K562 (cell line): Measurements from ENCODE around the gene SMARCD2. TPM values are rescaled to one million over a fixed set of nuclear protein-coding genes. Genes with fewer than 3 reads are reported as not detected.

Source experiments
- CBX3 ChIP-seq, 2 experiments: IDR thresholded peaks; 1 replicate in 1 of 2; 2 replicates in 1 of 2; pipeline ENCODE4 v1.6.1; 2012; ENCODE audit warnings: inconsistent platforms in 2 of 2, low read length in 2 of 2, borderline replicate concordance in 1 of 2, control low read depth in 1 of 2
- CC2D1A ChIP-seq: fragments of 450-650 bp; IDR thresholded peaks from 2 replicates; pipeline ENCODE4 v1.6.1; 2017; ENCODE audit warnings: mild to moderate bottlenecking
- CTCFL ChIP-seq: IDR thresholded peaks from 2 replicates; pipeline ENCODE4 v1.6.1; 2011; ENCODE audit warnings: borderline replicate concordance, low read depth, mild to moderate bottlenecking, moderate library complexity, low read length; ENCODE audit not compliant: insufficient read depth, poor library complexity, severe bottlenecking
- CXXC5 ChIP-seq: fragments of 250-450 bp; sonication (Bioruptor Pico); IDR thresholded peaks from 2 replicates; pipeline ENCODE4 v1.8.0; 2022; ENCODE audit warnings: inconsistent platforms, mild to moderate bottlenecking, moderate library complexity
- DNMT1 ChIP-seq: fragments of 450-650 bp; IDR thresholded peaks from 2 replicates; pipeline ENCODE4 v1.6.1; 2016; ENCODE audit warnings: antibody characterized with exemption, mild to moderate bottlenecking
- ELK3 ChIP-seq: fragments of 450-650 bp; formaldehyde crosslinking; IDR thresholded peaks from 2 replicates; pipeline ENCODE4 v1.4.0; 2020; ENCODE audit warnings: mild to moderate bottlenecking
- ESRRB ChIP-seq: fragments of 250-450 bp; sonication (Bioruptor Pico); IDR thresholded peaks from 2 replicates; pipeline ENCODE4 v1.5.0; 2020; ENCODE audit warnings: mild to moderate bottlenecking, moderate library complexity, borderline replicate concordance
- KDM5B ChIP-seq: fragments of 200-600 bp; sonication (generic); IDR thresholded peaks from 2 replicates; pipeline ENCODE4 v1.6.1; 2012; ENCODE audit warnings: low read depth, mild to moderate bottlenecking, moderate library complexity, low read length, control low read depth, inconsistent platforms; ENCODE audit not compliant: insufficient replicate concordance
- MEF2D ChIP-seq: conservative IDR thresholded peaks from 2 replicates; pipeline ENCODE4 v1.6.1; 2016; ENCODE audit warnings: low read depth, missing genetic modification characterization, missing compliant biosample characterization
- NCOA4 ChIP-seq: fragments of 450-650 bp; IDR thresholded peaks from 2 replicates; pipeline ENCODE4 v1.6.1; 2018; ENCODE audit warnings: mild to moderate bottlenecking; ENCODE audit not compliant: partially characterized antibody
- NR0B1 ChIP-seq: fragments of 450-650 bp; IDR thresholded peaks from one replicate; pipeline ENCODE4 v1.6.1; 2018; ENCODE audit warnings: mild to moderate bottlenecking, moderate library complexity; ENCODE audit not compliant: partially characterized antibody
- SMC3 ChIP-seq: conservative IDR thresholded peaks from 2 replicates; pipeline ENCODE4 v1.6.1; 2011; ENCODE audit warnings: low read depth, low read length, improper control_type of control experiment; ENCODE audit not compliant: insufficient read depth
- SP2 ChIP-seq: IDR thresholded peaks from 2 replicates; pipeline ENCODE4 v1.6.1; 2011; ENCODE audit warnings: mild to moderate bottlenecking, low read depth, low read length, moderate library complexity; ENCODE audit not compliant: poor library complexity, severe bottlenecking; ENCODE audit errors: extremely low read depth
- ZMIZ1 ChIP-seq, 2 experiments: fragments of 150-350 bp in 1 of 2; IDR thresholded peaks; 2 replicates each; pipeline ENCODE4 v1.6.1; 2012 to 2016; ENCODE audit warnings: low read depth in 2 of 2, low read length in 2 of 2, mild to moderate bottlenecking in 1 of 2, moderate library complexity in 1 of 2
- ZNF316 ChIP-seq: fragments of 450-650 bp; IDR thresholded peaks from 2 replicates; pipeline ENCODE4 v1.6.1; 2016
- ZNF431 ChIP-seq: sonication (generic); formaldehyde crosslinking; IDR thresholded peaks from 2 replicates; pipeline ENCODE4 v1.8.0; 2022; ENCODE audit warnings: mild to moderate bottlenecking, missing genetic modification reagents
- ZNF586 ChIP-seq: fragments of 450-650 bp; formaldehyde crosslinking; conservative IDR thresholded peaks from 2 replicates; pipeline ENCODE4 v1.4.0; 2020; ENCODE audit warnings: mild to moderate bottlenecking, moderate library complexity
- ZNF76 ChIP-seq: fragments of 250-450 bp; sonication (Bioruptor Pico); IDR thresholded peaks from 2 replicates; pipeline ENCODE4 v1.4.0; 2020; ENCODE audit warnings: mild to moderate bottlenecking, moderate library complexity, borderline replicate concordance
- polyA plus RNA-seq, 8 experiments: library from polyadenylated mRNA; depleted of rRNA in 4 of 8; stranded (reverse) in 5 of 8; unstranded in 3 of 8; fragments of >200 nt; fragmentation: Nextera tagmentation in 2 of 8; fragmentation: Illumina TruSeq in 1 of 8; extraction: Ambion mirVana in 2 of 8; extraction: Trizol in 1 of 8; gene quantifications; 2 replicates each; pipeline versions ENCODE4 v1.2.1 to v1.2.3, GENCODE V29; 2011 to 2014; ENCODE audit warnings: inconsistent platforms in 1 of 8, missing spikeins in 1 of 8
- total RNA-seq, 7 experiments: library from RNA; depleted of rRNA in 6 of 7; stranded (reverse); fragments of >200 nt in 6 of 7; fragmentation: Illumina TruSeq in 2 of 7; extraction: Trizol in 2 of 7; gene quantifications; 2 replicates each; pipeline versions ENCODE4 v1.2.1 to v1.2.3, GENCODE V29; 2011 to 2021; ENCODE audit warnings: low replicate concordance in 1 of 7

SMARCD2 gene
- total and polyA plus RNA-seq, 9 of the 15 experiments (the other 6 are each of a cell fraction or from before 2014, with no cell fraction given) = 1.7 to 114 (median 90.3) TPM

GRCh38 chr17:63848834-63849689, 6.6 kb upstream of the SMARCD2 start (continued):
- peak; percentile 84 for TF ChIP-seq CTCFL
- 0 out of 4 replicates have a peak, but pooled peaks of 1 of the 2 experiments have one; percentile 19 for TF ChIP-seq ZMIZ1 (IDR thresholded peaks at IDR 0.05; ENCODE audit: low read depth in 2 of 2, low read length in 2 of 2)
- TF ChIP-seq ESRRB (CRISPR knock-in tag) = no peak
- peak in 1 of 2 experiments; percentile 94; a peak in 2 of 3 replicates for TF ChIP-seq CBX3 (IDR thresholded peaks at IDR 0.05; ENCODE audit: borderline replicate concordance in 1 of 2, low read length in 2 of 2)
- TF ChIP-seq KDM5B = no peak
- peak; percentile 76; the same call in 1 of the 2 replicates for TF ChIP-seq ZNF431
- TF ChIP-seq DNMT1 = no peak
- TF ChIP-seq ZNF76 = peak; percentile 78; the same call in 1 of the 2 replicates
- TF ChIP-seq ZNF586 = no peak; the same call in 1 of the 2 replicates
- TF ChIP-seq CC2D1A = no peak; the same call in 1 of the 2 replicates
- no peak for TF ChIP-seq ZNF316
- no peak for TF ChIP-seq SP2
- no peak for TF ChIP-seq NCOA4
- no peak for TF ChIP-seq NR0B1
- peak; percentile 59; the same call in 1 of the 2 replicates for TF ChIP-seq MEF2D (tag)
- TF ChIP-seq SMC3 = no peak
- TF ChIP-seq ELK3 (CRISPR knock-in tag) = no peak
- TF ChIP-seq CXXC5 (CRISPR knock-in tag) = peak; percentile 90
